Measurements from ENCODE around the gene POC1B.

Gene POC1B

DNA sequence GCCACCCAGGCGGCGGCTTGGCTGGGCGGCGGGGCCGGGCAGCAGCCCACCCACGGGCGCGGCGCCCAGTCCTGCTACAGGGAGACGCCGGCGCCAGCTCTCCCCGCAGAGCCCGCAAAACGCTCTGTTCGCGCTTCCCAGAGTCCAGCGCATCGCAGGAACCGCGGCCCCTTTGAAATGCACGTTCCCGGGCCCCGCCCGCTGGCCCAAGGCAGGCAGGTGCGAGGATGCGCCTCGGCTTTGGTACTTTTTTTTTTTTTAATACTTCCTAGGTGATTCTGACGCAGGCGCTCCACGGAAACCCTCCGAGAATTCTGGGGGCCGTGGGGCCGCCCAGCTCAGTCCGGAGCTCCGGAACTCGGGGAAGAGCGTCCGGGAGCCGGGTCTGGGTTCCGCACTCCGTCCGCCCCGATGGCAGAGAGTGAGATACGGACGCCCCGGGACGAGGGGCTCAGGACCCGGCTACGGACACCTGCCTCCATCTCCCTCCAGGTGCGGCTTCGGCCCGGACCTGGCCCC is 483 bp downstream of the POC1B start:
- ATAC-seq = peak; percentile 54
- TF ChIP-seq, protein P1, sequence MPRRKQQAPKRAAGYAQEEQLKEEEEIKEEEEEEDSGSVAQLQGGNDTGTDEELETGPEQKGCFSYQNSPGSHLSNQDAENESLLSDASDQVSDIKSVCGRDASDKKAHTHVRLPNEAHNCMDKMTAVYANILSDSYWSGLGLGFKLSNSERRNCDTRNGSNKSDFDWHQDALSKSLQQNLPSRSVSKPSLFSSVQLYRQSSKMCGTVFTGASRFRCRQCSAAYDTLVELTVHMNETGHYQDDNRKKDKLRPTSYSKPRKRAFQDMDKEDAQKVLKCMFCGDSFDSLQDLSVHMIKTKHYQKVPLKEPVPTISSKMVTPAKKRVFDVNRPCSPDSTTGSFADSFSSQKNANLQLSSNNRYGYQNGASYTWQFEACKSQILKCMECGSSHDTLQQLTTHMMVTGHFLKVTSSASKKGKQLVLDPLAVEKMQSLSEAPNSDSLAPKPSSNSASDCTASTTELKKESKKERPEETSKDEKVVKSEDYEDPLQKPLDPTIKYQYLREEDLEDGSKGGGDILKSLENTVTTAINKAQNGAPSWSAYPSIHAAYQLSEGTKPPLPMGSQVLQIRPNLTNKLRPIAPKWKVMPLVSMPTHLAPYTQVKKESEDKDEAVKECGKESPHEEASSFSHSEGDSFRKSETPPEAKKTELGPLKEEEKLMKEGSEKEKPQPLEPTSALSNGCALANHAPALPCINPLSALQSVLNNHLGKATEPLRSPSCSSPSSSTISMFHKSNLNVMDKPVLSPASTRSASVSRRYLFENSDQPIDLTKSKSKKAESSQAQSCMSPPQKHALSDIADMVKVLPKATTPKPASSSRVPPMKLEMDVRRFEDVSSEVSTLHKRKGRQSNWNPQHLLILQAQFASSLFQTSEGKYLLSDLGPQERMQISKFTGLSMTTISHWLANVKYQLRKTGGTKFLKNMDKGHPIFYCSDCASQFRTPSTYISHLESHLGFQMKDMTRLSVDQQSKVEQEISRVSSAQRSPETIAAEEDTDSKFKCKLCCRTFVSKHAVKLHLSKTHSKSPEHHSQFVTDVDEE (CRISPR knock-in tag; IDR thresholded peaks at IDR 0.05) = no peak
- no peak for TF ChIP-seq TCF4 (CRISPR knock-in tag; IDR thresholded peaks at IDR 0.05; ENCODE audit: borderline replicate concordance)
- TF ChIP-seq PPARA (CRISPR knock-in tag; IDR thresholded peaks at IDR 0.05; ENCODE audit: borderline replicate concordance) = no peak
- TF ChIP-seq, protein P2, sequence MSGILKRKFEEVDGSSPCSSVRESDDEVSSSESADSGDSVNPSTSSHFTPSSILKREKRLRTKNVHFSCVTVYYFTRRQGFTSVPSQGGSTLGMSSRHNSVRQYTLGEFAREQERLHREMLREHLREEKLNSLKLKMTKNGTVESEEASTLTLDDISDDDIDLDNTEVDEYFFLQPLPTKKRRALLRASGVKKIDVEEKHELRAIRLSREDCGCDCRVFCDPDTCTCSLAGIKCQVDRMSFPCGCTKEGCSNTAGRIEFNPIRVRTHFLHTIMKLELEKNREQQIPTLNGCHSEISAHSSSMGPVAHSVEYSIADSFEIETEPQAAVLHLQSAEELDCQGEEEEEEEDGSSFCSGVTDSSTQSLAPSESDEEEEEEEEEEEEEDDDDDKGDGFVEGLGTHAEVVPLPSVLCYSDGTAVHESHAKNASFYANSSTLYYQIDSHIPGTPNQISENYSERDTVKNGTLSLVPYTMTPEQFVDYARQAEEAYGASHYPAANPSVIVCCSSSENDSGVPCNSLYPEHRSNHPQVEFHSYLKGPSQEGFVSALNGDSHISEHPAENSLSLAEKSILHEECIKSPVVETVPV (CRISPR knock-in tag; IDR thresholded peaks at IDR 0.05) = no peak
- TF ChIP-seq ZC3H10 (CRISPR knock-in tag; IDR thresholded peaks at IDR 0.05) = no peak
- TF ChIP-seq ISL1 (CRISPR knock-in tag; IDR thresholded peaks at IDR 0.05) = no peak
- TF ChIP-seq ZNF8 (CRISPR knock-in tag; IDR thresholded peaks at IDR 0.05) = no peak
- TF ChIP-seq, protein P3, sequence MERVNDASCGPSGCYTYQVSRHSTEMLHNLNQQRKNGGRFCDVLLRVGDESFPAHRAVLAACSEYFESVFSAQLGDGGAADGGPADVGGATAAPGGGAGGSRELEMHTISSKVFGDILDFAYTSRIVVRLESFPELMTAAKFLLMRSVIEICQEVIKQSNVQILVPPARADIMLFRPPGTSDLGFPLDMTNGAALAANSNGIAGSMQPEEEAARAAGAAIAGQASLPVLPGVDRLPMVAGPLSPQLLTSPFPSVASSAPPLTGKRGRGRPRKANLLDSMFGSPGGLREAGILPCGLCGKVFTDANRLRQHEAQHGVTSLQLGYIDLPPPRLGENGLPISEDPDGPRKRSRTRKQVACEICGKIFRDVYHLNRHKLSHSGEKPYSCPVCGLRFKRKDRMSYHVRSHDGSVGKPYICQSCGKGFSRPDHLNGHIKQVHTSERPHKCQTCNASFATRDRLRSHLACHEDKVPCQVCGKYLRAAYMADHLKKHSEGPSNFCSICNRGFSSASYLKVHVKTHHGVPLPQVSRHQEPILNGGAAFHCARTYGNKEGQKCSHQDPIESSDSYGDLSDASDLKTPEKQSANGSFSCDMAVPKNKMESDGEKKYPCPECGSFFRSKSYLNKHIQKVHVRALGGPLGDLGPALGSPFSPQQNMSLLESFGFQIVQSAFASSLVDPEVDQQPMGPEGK (CRISPR knock-in tag; IDR thresholded peaks at IDR 0.05; ENCODE audit: borderline replicate concordance) = no peak
- TF ChIP-seq, protein P4, sequence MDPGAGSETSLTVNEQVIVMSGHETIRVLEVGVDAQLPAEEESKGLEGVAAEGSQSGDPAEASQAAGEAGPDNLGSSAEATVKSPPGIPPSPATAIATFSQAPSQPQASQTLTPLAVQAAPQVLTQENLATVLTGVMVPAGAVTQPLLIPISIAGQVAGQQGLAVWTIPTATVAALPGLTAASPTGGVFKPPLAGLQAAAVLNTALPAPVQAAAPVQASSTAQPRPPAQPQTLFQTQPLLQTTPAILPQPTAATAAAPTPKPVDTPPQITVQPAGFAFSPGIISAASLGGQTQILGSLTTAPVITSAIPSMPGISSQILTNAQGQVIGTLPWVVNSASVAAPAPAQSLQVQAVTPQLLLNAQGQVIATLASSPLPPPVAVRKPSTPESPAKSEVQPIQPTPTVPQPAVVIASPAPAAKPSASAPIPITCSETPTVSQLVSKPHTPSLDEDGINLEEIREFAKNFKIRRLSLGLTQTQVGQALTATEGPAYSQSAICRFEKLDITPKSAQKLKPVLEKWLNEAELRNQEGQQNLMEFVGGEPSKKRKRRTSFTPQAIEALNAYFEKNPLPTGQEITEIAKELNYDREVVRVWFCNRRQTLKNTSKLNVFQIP (CRISPR knock-in tag; IDR thresholded peaks at IDR 0.05; ENCODE audit: borderline replicate concordance, low read depth) = no peak

DNA sequence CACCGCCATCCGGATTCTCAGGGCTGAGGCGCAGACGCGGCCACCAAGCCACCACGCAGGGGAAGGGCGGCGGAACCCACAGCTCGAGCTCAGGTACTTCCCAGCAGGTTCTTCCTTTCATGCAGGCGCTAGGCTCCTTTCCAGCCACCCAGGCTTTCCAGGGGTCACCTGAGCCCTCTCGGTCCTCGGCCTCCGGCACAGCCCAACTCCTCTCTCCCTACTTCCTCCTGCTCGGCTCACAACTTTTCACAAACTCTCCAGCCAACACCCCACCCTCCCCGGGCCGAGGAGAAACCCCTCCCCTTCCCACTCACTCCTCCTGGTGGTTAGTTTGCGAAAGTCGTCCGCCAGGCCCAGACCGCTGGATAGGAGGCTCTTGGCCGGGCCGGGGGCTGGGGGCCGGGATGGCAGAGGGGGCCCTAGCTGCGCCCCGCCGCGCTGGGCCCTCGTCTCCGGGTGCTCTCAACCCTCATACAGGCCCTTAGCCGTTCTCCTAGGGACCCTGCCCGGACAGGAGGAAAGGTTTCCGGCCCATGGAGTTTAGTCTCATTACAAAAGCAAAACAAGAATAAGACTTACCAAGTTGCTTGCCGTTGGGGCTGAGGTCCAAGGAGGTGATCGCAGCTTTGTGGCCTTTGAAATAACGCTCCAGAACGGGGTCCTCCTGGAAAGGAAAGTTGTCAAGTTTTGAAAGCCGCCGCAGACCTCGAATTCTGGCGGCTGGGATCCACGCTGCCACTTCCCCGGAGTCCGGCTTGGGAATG is 1.1 kb downstream of the POC1B start, which contains the start of gene GALNT4:
TSS of gene GALNT4 (minus strand) at position 256 of the 764 bp plus-strand sequence. CDS start at position 9, 247 bp downstream.
- no peak for TF ChIP-seq GLIS3 (CRISPR knock-in tag; IDR thresholded peaks at IDR 0.05)
- TF ChIP-seq, protein P3 (CRISPR knock-in tag; IDR thresholded peaks at IDR 0.05; ENCODE audit: borderline replicate concordance) = peak; percentile 61; the same call in 1 of the 2 replicates
- ATAC-seq = peak; percentile 93

DNA sequence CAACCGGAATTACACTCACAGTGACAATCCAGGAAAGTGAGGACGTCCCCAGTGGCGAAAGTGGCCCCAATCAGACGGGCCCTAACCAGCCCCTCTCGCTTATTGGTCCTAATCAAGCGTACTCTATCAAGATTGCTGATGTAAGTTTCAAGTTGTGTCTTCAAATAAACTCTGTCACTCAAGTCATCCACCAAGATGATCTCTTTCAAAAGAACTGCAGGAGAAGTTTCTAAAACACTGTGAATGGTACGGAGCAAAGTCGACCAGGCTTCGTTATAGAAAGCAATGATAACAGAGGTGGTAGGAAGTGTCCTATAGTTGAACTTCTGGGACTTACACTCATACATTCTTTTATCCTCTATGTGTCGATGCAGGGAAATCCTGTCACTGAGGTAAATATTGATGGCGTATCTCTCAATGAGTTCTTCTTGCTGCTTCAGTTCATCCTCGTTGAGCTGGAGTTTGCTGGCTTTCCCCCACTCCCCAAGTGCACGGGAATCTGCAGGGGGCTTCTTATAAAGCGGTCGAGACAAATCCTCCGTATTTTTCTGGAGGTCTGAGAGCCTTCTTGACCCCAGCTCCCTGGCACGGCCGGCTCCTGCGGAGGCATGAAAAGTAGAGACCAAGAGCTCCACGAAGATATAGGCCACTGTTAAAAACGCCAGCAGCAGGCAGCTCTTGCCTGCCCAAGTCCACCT is 1.9 kb downstream of the POC1B start:
- no peak for ATAC-seq
- no peak for TF ChIP-seq GLIS3 (CRISPR knock-in tag; IDR thresholded peaks at IDR 0.05)
- no peak for TF ChIP-seq ARNTL (CRISPR knock-in tag; IDR thresholded peaks at IDR 0.05; ENCODE audit: borderline replicate concordance, low read depth)
- no peak for TF ChIP-seq ZFP30 (CRISPR knock-in tag; IDR thresholded peaks at IDR 0.05)
- TF ChIP-seq, protein P1 (CRISPR knock-in tag; IDR thresholded peaks at IDR 0.05) = no peak
- no peak for TF ChIP-seq RARB (CRISPR knock-in tag; IDR thresholded peaks at IDR 0.05)
- TF ChIP-seq ZNF565 (CRISPR knock-in tag; conservative IDR thresholded peaks at IDR 0.05; ENCODE audit: low read depth) = no peak
- no peak for TF ChIP-seq ZNF70 (CRISPR knock-in tag; IDR thresholded peaks at IDR 0.05)
- TF ChIP-seq ZC3H10 (CRISPR knock-in tag; IDR thresholded peaks at IDR 0.05) = no peak
- TF ChIP-seq, protein P5, sequence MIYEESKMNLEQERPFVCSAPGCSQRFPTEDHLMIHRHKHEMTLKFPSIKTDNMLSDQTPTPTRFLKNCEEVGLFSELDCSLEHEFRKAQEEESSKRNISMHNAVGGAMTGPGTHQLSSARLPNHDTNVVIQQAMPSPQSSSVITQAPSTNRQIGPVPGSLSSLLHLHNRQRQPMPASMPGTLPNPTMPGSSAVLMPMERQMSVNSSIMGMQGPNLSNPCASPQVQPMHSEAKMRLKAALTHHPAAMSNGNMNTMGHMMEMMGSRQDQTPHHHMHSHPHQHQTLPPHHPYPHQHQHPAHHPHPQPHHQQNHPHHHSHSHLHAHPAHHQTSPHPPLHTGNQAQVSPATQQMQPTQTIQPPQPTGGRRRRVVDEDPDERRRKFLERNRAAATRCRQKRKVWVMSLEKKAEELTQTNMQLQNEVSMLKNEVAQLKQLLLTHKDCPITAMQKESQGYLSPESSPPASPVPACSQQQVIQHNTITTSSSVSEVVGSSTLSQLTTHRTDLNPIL (CRISPR knock-in tag; IDR thresholded peaks at IDR 0.05; ENCODE audit: low read depth) = no peak
- no peak for TF ChIP-seq TCF4 (CRISPR knock-in tag; IDR thresholded peaks at IDR 0.05; ENCODE audit: borderline replicate concordance)
- no peak for TF ChIP-seq PPARA (CRISPR knock-in tag; IDR thresholded peaks at IDR 0.05; ENCODE audit: borderline replicate concordance)
- TF ChIP-seq, protein P2 (CRISPR knock-in tag; IDR thresholded peaks at IDR 0.05) = no peak
- no peak for TF ChIP-seq ISL1 (CRISPR knock-in tag; IDR thresholded peaks at IDR 0.05)
- TF ChIP-seq ESRRG (CRISPR knock-in tag; IDR thresholded peaks at IDR 0.05) = no peak
- TF ChIP-seq OSR1 (CRISPR knock-in tag; IDR thresholded peaks at IDR 0.05) = no peak

Measured in SK-N-SH treated with all-trans-retinoic acid at 6 μM for 48 hours (cell line).